ENCODE results near the gene JSRP1. TPM values are rescaled to one million over a fixed set of nuclear protein-coding genes. Genes with fewer than 3 reads are reported as not detected.

The JSRP1 gene
- total RNA-seq, 2 experiments from 2014 or later = 1.5 to 15.9 TPM

GRCh38 chr19:2273356-2274184 is 17.4 kb upstream of the JSRP1 start:
- H2AFZ ChIP-seq (ENCODE audit: low read length) = no peak overlapping the region
- peak overlapping the region; percentile 98 for H3K4me2 ChIP-seq (ENCODE audit: low read length)
- intact Hi-C loops (cut with micrococcal nuclease; ENCODE audit: unreplicated experiment) = loop anchor here (1.0 to 2.0 kb wide), 5 partner anchors 15 to 118 kb away; partner anchors contain the start of genes LSM7, PLEKHJ1, SF3A2 and SPPL2B
- H3K4me3 ChIP-seq (ENCODE audit: low read depth, low read length, poor library complexity, severe bottlenecking) = peak overlapping the region; percentile 87
- peak overlapping the region; percentile 93 for H3K27ac ChIP-seq (ENCODE audit: low read depth, low read length, poor library complexity, severe bottlenecking)
- peaks cover 57% of the 10 kb centered on the region for H3K79me2 ChIP-seq (ENCODE audit: insufficient read depth, low read depth, low read length)
- no TSS peak for BruUV-seq (replicated peaks)
- peaks cover 63% of the 10 kb centered on the region for H3K36me3 ChIP-seq (ENCODE audit: insufficient read depth, low read length)
- H4K20me1 ChIP-seq (ENCODE audit: insufficient read depth, low read length) = peaks cover 10% of the 10 kb centered on the region
- CTCF ChIA-PET (ENCODE audit: unreplicated experiment) = no interaction called here
- H3K9me3 ChIP-seq (ENCODE audit: low read length) = no peaks in the 10 kb centered on the region
- POLR2A ChIA-PET = interaction anchor here (0.6 kb wide), 1 partner anchor 288 kb away, joined by 3 read pairs; no protein-coding TSS in a partner anchor
- DNase-seq (ENCODE audit: low spot score) = peak; percentile 97
- H3K4me1 ChIP-seq (ENCODE audit: insufficient read depth, low read length, poor library complexity, severe bottlenecking) = peaks cover 29% of the 10 kb centered on the region
- H3K9me2 ChIP-seq (ENCODE audit: insufficient read depth, low read length) = no peaks in the 10 kb centered on the region
- TF ChIP-seq EZH2phosphoT487 (IDR thresholded peaks at IDR 0.05; ENCODE audit: borderline replicate concordance, low read depth, low read length) (no peak), CTCF (conservative IDR thresholded peaks at IDR 0.05; ENCODE audit: low read length) (peak; percentile 94)

GRCh38 chr19:2271234-2272103 is 15.3 kb upstream of the JSRP1 start:
- no peak overlapping the region for H2AFZ ChIP-seq (ENCODE audit: low read length)
- peaks cover 60% of the 10 kb centered on the region for H3K79me2 ChIP-seq (ENCODE audit: insufficient read depth, low read depth, low read length)
- BruUV-seq (replicated peaks) = no TSS peak
- intact Hi-C loops (cut with micrococcal nuclease; ENCODE audit: unreplicated experiment) = loop anchor here (2.0 kb wide), 1 partner anchor 57 kb away; the partner anchor contains the start of genes LSM7 and SPPL2B
- H3K36me3 ChIP-seq (ENCODE audit: insufficient read depth, low read length) = peaks cover 59% of the 10 kb centered on the region
- ChIA-PET CTCF (ENCODE audit: unreplicated experiment) (no interaction called here), POLR2A (interaction anchor here (0.5 to 2.7 kb wide), 3 partner anchors 12 to 351 kb away, joined by 5 to 11 read pairs (median 7); no protein-coding TSS in a partner anchor)
- H3K4me3 ChIP-seq (ENCODE audit: low read depth, low read length, poor library complexity, severe bottlenecking) = peak overlapping the region; percentile 87
- TF ChIP-seq CTCF (conservative IDR thresholded peaks at IDR 0.05; ENCODE audit: low read length) (no peak), EZH2phosphoT487 (IDR thresholded peaks at IDR 0.05; ENCODE audit: borderline replicate concordance, low read depth, low read length) (no peak)
- H3K9me2 ChIP-seq (ENCODE audit: insufficient read depth, low read length) = no peaks in the 10 kb centered on the region
- no peaks in the 10 kb centered on the region for H3K9me3 ChIP-seq (ENCODE audit: low read length)
- peaks cover 42% of the 10 kb centered on the region for H3K4me1 ChIP-seq (ENCODE audit: insufficient read depth, low read length, poor library complexity, severe bottlenecking)
- peak overlapping the region; percentile 98 for H3K4me2 ChIP-seq (ENCODE audit: low read length)
- DNase-seq (ENCODE audit: low spot score) = no peak
- H3K27ac ChIP-seq (ENCODE audit: low read depth, low read length, poor library complexity, severe bottlenecking) = peak overlapping the region; percentile 93
- peaks cover 10% of the 10 kb centered on the region for H4K20me1 ChIP-seq (ENCODE audit: insufficient read depth, low read length)
